Effector CD4-positive, alpha-beta T cell (primary cell): ENCODE results near the gene MAP2K2.

Experiments used
- DNase-seq: peaks from one replicate; pipeline ENCODE4 v3.0.0-alpha.2; 2020

The MAP2K2 gene

GRCh38 chr19:4042731-4043082, 81.2 kb downstream of the MAP2K2 start:
- no peak for DNase-seq

- DNase-seq = no peak
Measured at GRCh38 chr19:4042064-4042730, 81.7 kb downstream of the MAP2K2 start.
